ENCODE measurements around the gene RNF222. TPM values are rescaled to one million over a fixed set of nuclear protein-coding genes. Genes with fewer than 3 reads are reported as not detected.

The RNF222 gene, protein sequence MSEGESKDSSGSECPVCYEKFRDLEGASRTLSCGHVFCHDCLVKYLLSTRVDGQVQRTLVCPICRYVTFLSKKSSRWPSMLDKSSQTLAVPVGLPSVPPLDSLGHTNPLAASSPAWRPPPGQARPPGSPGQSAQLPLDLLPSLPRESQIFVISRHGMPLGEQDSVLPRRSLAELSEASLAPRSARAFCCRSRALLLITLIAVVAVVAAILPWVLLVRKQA
- not detected in 2 replicates for polyA plus RNA-seq
- polyA minus RNA-seq, result not detected in 2 replicates

GRCh38 chr17:8397636-8398035 is at the start of gene RNF222:
TSS of gene RNF222 (minus strand) at chr17:8397827. CDS start at chr17:8393461, 4,366 bp downstream.
- H3F3A ChIP-seq (ENCODE audit: insufficient read depth, low read length, poor library complexity, severe bottlenecking), result no peaks in the 10 kb centered on the region
- no peaks in the 10 kb centered on the region for H3K9me3 ChIP-seq (ENCODE audit: low read length)
- H4K20me1 ChIP-seq (ENCODE audit: insufficient read depth), result no peaks in the 10 kb centered on the region
- no peak within 1 kb of the TSS for H3K4me3 ChIP-seq (ENCODE audit: low read length)
- H3K9ac ChIP-seq (ENCODE audit: low read length), result no peak within 1 kb of the TSS
- no peak within 1 kb of the TSS for H2AFZ ChIP-seq (ENCODE audit: low read depth, low read length)
- H3K27me3 ChIP-seq (ENCODE audit: insufficient read depth, low read depth, low read length), result no peaks in the 10 kb centered on the region
- TF ChIP-seq TAF1 (IDR thresholded peaks at IDR 0.05; ENCODE audit: low read depth) (no peak), EZH2 (IDR thresholded peaks at IDR 0.05; ENCODE audit: borderline replicate concordance, insufficient read depth, low read length, poor library complexity, severe bottlenecking) (no peak), RAD21 (conservative IDR thresholded peaks at IDR 0.05) (no peak), REST (IDR thresholded peaks at IDR 0.05; ENCODE audit: borderline replicate concordance) (no peak)
- H3K4me2 ChIP-seq (ENCODE audit: low read length), result no peak within 1 kb of the TSS
- no peaks in the 10 kb centered on the region for H3K36me3 ChIP-seq (ENCODE audit: insufficient read depth, low read length)
- no peaks in the 10 kb centered on the region for H3K79me2 ChIP-seq (replicated peaks; ENCODE audit: insufficient read depth, low read length)
- no peaks in the 10 kb centered on the region for H3K9me2 ChIP-seq (ENCODE audit: insufficient read depth, low read length)
- no peak within 1 kb of the TSS for H3K27ac ChIP-seq (ENCODE audit: low read length)

DNA sequence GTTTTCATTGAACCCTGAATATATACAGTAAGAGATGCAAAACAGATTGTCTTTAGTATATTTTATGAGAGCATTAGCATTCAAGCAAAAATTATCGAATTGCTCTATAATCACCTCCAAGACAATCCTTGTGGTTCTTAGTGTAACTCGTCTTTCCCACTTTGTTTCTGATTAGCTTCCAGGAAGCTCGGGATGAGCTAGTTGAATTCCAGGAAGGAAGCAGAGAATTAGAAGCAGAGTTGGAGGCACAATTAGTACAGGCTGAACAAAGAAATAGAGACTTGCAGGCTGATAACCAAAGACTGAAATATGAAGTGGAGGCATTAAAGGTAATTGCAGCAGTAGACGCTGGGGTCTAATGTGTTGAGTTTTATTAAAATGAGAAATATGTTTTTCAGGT is 47.9 kb upstream of the RNF222 start:
- Histone ChIP-seq H4K20me1 (ENCODE audit: insufficient read depth) (no peaks in the 10 kb centered on the region), H3K9ac (ENCODE audit: low read length) (no peak overlapping the region), H3K9me2 (ENCODE audit: insufficient read depth, low read length) (no peaks in the 10 kb centered on the region), H3K79me2 (replicated peaks; ENCODE audit: insufficient read depth, low read length) (peaks cover 16% of the 10 kb centered on the region), H3K4me2 (ENCODE audit: low read length) (no peak overlapping the region), H3K9me3 (ENCODE audit: low read length) (no peaks in the 10 kb centered on the region), H3K27ac (ENCODE audit: low read length) (no peak overlapping the region), H2AFZ (ENCODE audit: low read depth, low read length) (no peak overlapping the region), H3K36me3 (ENCODE audit: insufficient read depth, low read length) (peaks cover 9% of the 10 kb centered on the region), H3K27me3 (ENCODE audit: insufficient read depth, low read depth, low read length) (no peaks in the 10 kb centered on the region), H3K4me3 (ENCODE audit: low read length) (no peak overlapping the region), H3F3A (ENCODE audit: insufficient read depth, low read length, poor library complexity, severe bottlenecking) (no peaks in the 10 kb centered on the region)
- TF ChIP-seq TAF1 (IDR thresholded peaks at IDR 0.05; ENCODE audit: low read depth), result no peak
- no peak for TF ChIP-seq REST (IDR thresholded peaks at IDR 0.05; ENCODE audit: borderline replicate concordance)
- TF ChIP-seq EP300 (conservative IDR thresholded peaks at IDR 0.05; ENCODE audit: poor library complexity, severe bottlenecking), result no peak
- TF ChIP-seq EZH2 (IDR thresholded peaks at IDR 0.05; ENCODE audit: borderline replicate concordance, insufficient read depth, low read length, poor library complexity, severe bottlenecking), result no peak
- TF ChIP-seq RAD21 (conservative IDR thresholded peaks at IDR 0.05), result no peak
- no peak for TF ChIP-seq MXI1 (conservative IDR thresholded peaks at IDR 0.05; ENCODE audit: poor library complexity, severe bottlenecking)
- TF ChIP-seq POLR2AphosphoS5 (IDR thresholded peaks at IDR 0.05), result no peak
- no peak for TF ChIP-seq SMC3 (conservative IDR thresholded peaks at IDR 0.05; ENCODE audit: poor library complexity)
- TF ChIP-seq CTCF (IDR thresholded peaks at IDR 0.05; ENCODE audit: poor library complexity, severe bottlenecking), result no peak

All from neural cell (in vitro differentiated cells).